Activated CD8-positive, alpha-beta memory T cell treated with anti-CD3 and anti-CD28 coated beads, Interleukin-2, amount 50 U/mL, for 1 hour (primary cell): ENCODE measurements around the gene SLC30A5.
"Not testable (repeated sequence)": the region's sequence is repeated elsewhere in the genome, so short reads cannot be mapped to it uniquely, and the experiment has no call there.

Experiments
- DNase-seq: peaks from one replicate; pipeline ENCODE4 v3.0.0-alpha.2; 2020; ENCODE audit errors: extremely low read depth

The SLC30A5 gene

GRCh38 chr5:69105996-69106906, 12.4 kb downstream of the SLC30A5 start:
- DNase-seq, result no peak

- not testable (repeated sequence) for DNase-seq
Observed at GRCh38 chr5:69108367-69108766, 14.6 kb downstream of the SLC30A5 start.

GRCh38 chr5:69113851-69114250, 20.0 kb downstream of the SLC30A5 start:
- no peak for DNase-seq

GRCh38 chr5:69115526-69115925, 21.7 kb downstream of the SLC30A5 start:
- DNase-seq, result no peak

GRCh38 chr5:69129413-69129812, 35.6 kb downstream of the SLC30A5 start:
- DNase-seq, result no peak

- no peak for DNase-seq
Observed at GRCh38 chr5:69130241-69130640, 36.4 kb downstream of the SLC30A5 start.

- DNase-seq, result no peak
Observed at GRCh38 chr5:69131304-69131703, 37.5 kb downstream of the SLC30A5 start.

GRCh38 chr5:69134126-69134525, 40.3 kb downstream of the SLC30A5 start:
- no peak for DNase-seq

GRCh38 chr5:69136293-69136692, 42.5 kb downstream of the SLC30A5 start:
- DNase-seq, result no peak

- DNase-seq, result not testable (repeated sequence)
Observed at GRCh38 chr5:69137208-69137607, 43.4 kb downstream of the SLC30A5 start.

GRCh38 chr5:69137807-69138206, 44.0 kb downstream of the SLC30A5 start:
- no peak for DNase-seq

- no peak for DNase-seq
Observed at GRCh38 chr5:69138766-69139165, 45.0 kb downstream of the SLC30A5 start.

- DNase-seq, result not testable (repeated sequence)
Observed at GRCh38 chr5:69140239-69140638, 46.4 kb downstream of the SLC30A5 start.

- no peak for DNase-seq
Observed at GRCh38 chr5:69140827-69141226, 47.0 kb downstream of the SLC30A5 start.

- not testable (repeated sequence) for DNase-seq
Observed at GRCh38 chr5:69148576-69148975, 54.8 kb downstream of the SLC30A5 start.

GRCh38 chr5:69148981-69149675, 55.3 kb downstream of the SLC30A5 start:
- no peak for DNase-seq

- no peak for DNase-seq
Observed at GRCh38 chr5:69149676-69150010, 55.8 kb downstream of the SLC30A5 start.

GRCh38 chr5:69152731-69153130, 58.9 kb downstream of the SLC30A5 start:
- no peak for DNase-seq

GRCh38 chr5:69156456-69156855, 62.6 kb downstream of the SLC30A5 start:
- DNase-seq, result no peak

GRCh38 chr5:69158039-69158438, 64.2 kb downstream of the SLC30A5 start:
- DNase-seq, result no peak

GRCh38 chr5:69160651-69161050, 66.8 kb downstream of the SLC30A5 start:
- no peak for DNase-seq

GRCh38 chr5:69166686-69167492, 73.1 kb downstream of the SLC30A5 start, which contains the start of gene CCNB1:
Gene CCNB1 (plus strand): TSS chr5:69167150. CDS start chr5:69167263, 113 bp downstream.
- DNase-seq, result peak; percentile 83
